ENCODE data around the gene ANKRD33B.

DNA sequence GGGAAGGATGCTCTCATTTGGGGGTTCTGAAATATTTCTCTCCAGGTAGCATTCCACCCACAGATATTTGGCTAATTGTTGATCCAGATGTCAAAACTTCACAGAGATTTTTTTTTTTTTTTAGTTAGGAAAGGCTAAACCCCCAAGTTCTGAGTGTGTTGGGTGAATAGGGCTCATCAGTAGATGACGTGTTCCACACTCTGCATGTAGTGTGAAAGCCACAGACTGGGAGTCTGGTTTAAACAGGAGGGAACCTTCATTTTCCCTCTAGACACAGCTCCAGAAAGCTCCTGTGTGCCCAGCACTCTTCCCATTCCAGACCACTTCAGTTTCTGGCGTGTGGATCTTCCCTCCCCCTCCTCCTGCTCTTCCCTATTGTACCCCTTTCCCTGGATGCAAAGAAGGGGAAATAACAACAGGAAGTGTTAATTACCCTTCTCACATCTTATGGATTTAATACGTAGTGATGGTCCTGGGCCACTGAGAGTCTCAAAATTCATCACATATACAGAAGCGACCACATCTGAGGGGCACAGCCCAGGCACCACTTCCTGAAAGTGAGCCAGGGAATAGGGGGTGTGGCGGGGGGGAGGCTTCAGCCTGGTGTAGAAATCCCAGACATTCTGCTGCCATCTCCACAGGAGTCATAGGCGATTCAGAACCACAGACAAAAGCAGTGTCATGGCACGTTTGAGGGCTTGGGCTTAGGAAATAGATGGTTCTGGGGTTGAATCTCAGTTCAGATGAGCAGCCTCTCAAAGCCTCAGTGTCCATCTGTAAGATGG, 132.1 kb downstream of the ANKRD33B start:
- TF ChIP-seq CTCF (IDR thresholded peaks at IDR 0.05) (no peak), POLR2A (IDR thresholded peaks at IDR 0.05) (no peak), POLR2AphosphoS5 (IDR thresholded peaks at IDR 0.05) (no peak)

Measured in suprapubic skin (tissue), 4 donors.